Left colon (tissue), 2 donors: ENCODE results near the gene GGCT. TPM values are rescaled to one million over a fixed set of nuclear protein-coding genes. Genes with fewer than 3 reads are reported as not detected.

ENCODE experiments used
- ATAC-seq: fragments of 200-7000 bp; cut with Tn5 transposase; one replicate; pipeline ENCODE4 v1.9.1; 2020; ENCODE audit warnings: mild to moderate bottlenecking, moderate library complexity
- DNase-seq, 2 donors: peaks; one replicate each; pipeline ENCODE4 v3.0.0-alpha.2; 2020
- intact Hi-C, 2 donors: fragments of 100-400 bp; cut with DNase I in 1 of 2; cut with micrococcal nuclease in 1 of 2; formaldehyde crosslinking; loops; one replicate each; pipeline versions ENCODE4 v1.11.2 to v1.14.0; 2022; cut with DNase I, micrococcal nuclease
- total RNA-seq, 2 donors: library from RNA; stranded (reverse); fragmentation: NEBNext Ultra II Directional; extraction: Animal tissue kit (Norgen Biotek cat#: 25700); gene quantifications; one replicate each; pipeline ENCODE4 v1.2.1, GENCODE V29; 2021
- donor health status: DM: no; HTN: no; CAD: no.
- donor health status: DM: yes; HTN: yes; CAD: no.

The GGCT gene
- total RNA-seq, 2 donors from 2014 or later: 34.8 to 47.6 TPM

- intact Hi-C loops: no loop called here
- DNase-seq (peak in 1 of 2 donors; percentile 8), ATAC-seq (no peak)
These were observed 56.0 kb downstream of the GGCT start for GRCh38 chr7:30448461-30449189.

- no peak for ATAC-seq
- DNase-seq: no peak
- intact Hi-C loops: no loop called here
These were observed 57.2 kb downstream of the GGCT start for GRCh38 chr7:30447466-30447865.

Other genes with a start within 250 kb of the GGCT start
- gene ZNRF2, start 220.2 kb downstream of the GGCT start, total RNA-seq: 10 to 100 TPM; 50.3 TPM
- 10 to 100 TPM; 12.7 to 14.5 TPM for gene NOD1, start 26.0 kb downstream of the GGCT start, total RNA-seq
- 100 to 1,000 TPM in 1 of 2 donors, 10 to 100 TPM in 1; 57.8 to 104 TPM for gene GARS1, start 90.0 kb upstream of the GGCT start, total RNA-seq
- gene CRHR2, start 177.6 kb upstream of the GGCT start, total RNA-seq: under 1 TPM in 1 of 2 donors, not detected in 1; 0.09 TPM
- gene INMT, start 247.3 kb upstream of the GGCT start, total RNA-seq: 1 to 10 TPM; 3.5 to 6.4 TPM